Spleen (tissue), 11 donors: ENCODE measurements around the gene KLC3. TPM values are rescaled to one million over a fixed set of nuclear protein-coding genes. Genes with fewer than 3 reads are reported as not detected.

Source experiments
- DNase-seq: peaks from one replicate; pipeline ENCODE4 v3.0.0-alpha.2; 2020
- H3K27ac ChIP-seq, 8 donors: fragments of 200-600 bp; sonication (generic) in 7 of 8; 1 replicate in 4 of 8; 2 replicates in 4 of 8; pipeline versions ENCODE4 v1.5.0 to v1.8.0; 2016 to 2021; ENCODE audit warnings: inconsistent platforms in 4 of 8, mild to moderate bottlenecking in 4 of 8, moderate library complexity in 1 of 8
- H3K27me3 ChIP-seq, 7 donors: fragments of 200-600 bp; sonication (generic) in 6 of 7; replicated peaks in 1 of 7; 1 replicate in 4 of 7; 2 replicates in 3 of 7; pipeline versions ENCODE4 v1.5.0 to v1.8.0; 2016 to 2021; ENCODE audit warnings: inconsistent platforms in 3 of 7, mild to moderate bottlenecking in 1 of 7
- H3K36me3 ChIP-seq, 6 donors: fragments of 200-600 bp; sonication (generic) in 5 of 6; 1 replicate in 4 of 6; 2 replicates in 2 of 6; pipeline versions ENCODE4 v1.5.0 to v1.8.0; 2016 to 2021; ENCODE audit warnings: inconsistent platforms in 2 of 6
- H3K4me1 ChIP-seq, 6 donors: fragments of 200-600 bp; sonication (generic) in 5 of 6; 1 replicate in 3 of 6; 2 replicates in 3 of 6; pipeline versions ENCODE4 v1.5.0 to v1.8.0; 2016 to 2021; ENCODE audit warnings: inconsistent platforms in 3 of 6
- H3K4me3 ChIP-seq, 8 donors: fragments of 200-600 bp; sonication (generic) in 7 of 8; 1 replicate in 4 of 8; 2 replicates in 4 of 8; pipeline versions ENCODE4 v1.5.0 to v1.8.0; 2016 to 2021; ENCODE audit warnings: inconsistent platforms in 4 of 8, mild to moderate bottlenecking in 4 of 8, moderate library complexity in 2 of 8
- H3K9me3 ChIP-seq, 8 donors: fragments of 200-600 bp; sonication (generic) in 7 of 8; 1 replicate in 4 of 8; 2 replicates in 4 of 8; pipeline versions ENCODE4 v1.5.0 to v1.8.0; 2016 to 2021; ENCODE audit warnings: inconsistent platforms in 4 of 8
- POLR2A ChIP-seq, 3 donors: fragments of 450-650 bp; IDR thresholded peaks; one replicate each; pipeline ENCODE4 v1.5.1; 2017; ENCODE audit warnings: antibody characterized with exemption in 3 of 3, mild to moderate bottlenecking in 1 of 3
- POLR2AphosphoS5 ChIP-seq, 3 donors: sonication (generic); formaldehyde crosslinking; IDR thresholded peaks; one replicate each; pipeline ENCODE4 v1.5.1; 2017; ENCODE audit warnings: antibody characterized with exemption in 3 of 3
- WGBS, 5 donors: extraction: QIAGEN DNeasy Blood & Tissue Kit in 3 of 5; methylation state at CpG; one replicate each; pipeline versions ENCODE4 v1.1.5 to v1.1.7; 2013 to 2018; 5-methylcytosine and 5-hydroxymethylcytosine counted together
- intact Hi-C: fragments of 100-400 bp; cut with DNase I; formaldehyde crosslinking; loops from one replicate; pipeline ENCODE4 v1.15.0; 2023; ENCODE audit warnings: low total_unique reads
- polyA plus RNA-seq, 3 donors: library from polyadenylated mRNA; stranded (reverse); fragments of 200-250 nt; gene quantifications; one replicate each; pipeline ENCODE4 v1.2.1, GENCODE V29; 2013
- total RNA-seq, 7 donors: library from RNA; depleted of rRNA in 3 of 7; stranded (reverse); fragments of >200 nt in 3 of 7; fragmentation: NEBNext Ultra II Directional in 4 of 7; extraction: Animal tissue kit (Norgen Biotek cat#: 25700) in 4 of 7; gene quantifications; one replicate each; pipeline versions ENCODE4 v1.1.0 to v1.2.1, GENCODE V29; 2016 to 2021
- TF ChIP-seq, protein P1 (sequence below), 11 experiments: fragments of 200-600 bp in 7 of 11; fragments of 450-650 bp in 4 of 11; sonication (generic) in 4 of 11; IDR thresholded peaks in 8 of 11; conservative IDR thresholded peaks in 3 of 11; 1 replicate in 7 of 11; 2 replicates in 4 of 11; pipeline versions ENCODE4 v1.4.0 to v1.8.0; 2016 to 2021; ENCODE audit warnings: antibody characterized with exemption in 11 of 11, inconsistent platforms in 4 of 11, mild to moderate bottlenecking in 1 of 11
- donor health status: healthy with polysubstance abuse.
- donor health status: DM: no; HTN: no; CAD: no; lungs with moderate emphysema.
- donor health status: DM: no; HTN: no; CAD: no.
- donor health status: Bipolar disorder and iron deficiency.
- donor health status: healthy.
- donor health status: DM: no; HTN: no; CAD: no.
- donor health status: DM: yes; HTN: yes; CAD: no.

KLC3 gene
- total and polyA plus RNA-seq, 10 donors: 0.05 to 0.87 (median 0.08) TPM; not detected in 6

DNA sequence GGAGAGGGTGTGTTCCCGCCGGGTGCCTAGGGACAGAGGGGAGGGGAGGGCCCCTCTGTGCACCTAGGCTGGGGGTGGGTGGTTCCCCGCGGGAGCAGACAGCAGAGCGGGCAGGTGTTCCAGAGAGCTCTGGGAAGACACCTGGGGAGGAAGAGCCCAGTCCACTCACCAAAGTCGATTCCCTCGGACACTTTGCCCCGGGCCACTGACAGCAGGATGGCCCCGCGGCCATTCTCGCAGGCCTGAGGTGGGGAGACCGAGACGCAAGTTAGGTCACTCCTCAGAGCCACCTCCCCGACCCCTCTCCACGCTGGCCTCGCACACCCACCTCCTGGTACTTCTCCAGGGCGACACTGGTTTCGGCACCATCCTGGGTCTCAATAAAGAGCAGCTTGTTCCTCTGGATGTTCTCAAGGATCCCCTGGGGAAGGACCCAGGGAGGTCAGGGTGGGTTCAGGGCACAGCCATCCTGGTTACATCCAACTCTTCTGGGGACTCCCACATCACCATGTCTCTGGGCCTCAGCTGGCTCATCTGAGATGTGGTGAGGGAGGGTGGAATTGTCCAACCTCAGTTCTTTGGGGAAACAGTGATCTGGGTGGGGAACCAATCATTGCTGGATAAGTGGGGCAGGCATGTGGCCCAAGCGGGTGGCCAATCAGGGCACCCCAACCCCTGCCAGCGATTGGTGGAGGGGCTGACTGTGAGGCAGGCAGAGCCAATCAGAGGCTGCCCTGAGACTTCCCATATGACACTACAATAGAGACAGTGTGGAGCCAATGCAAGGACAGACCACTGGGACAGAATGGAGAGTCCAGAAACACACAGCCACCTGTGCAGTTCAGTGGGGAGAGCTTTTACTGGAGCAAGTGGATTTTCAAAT, 12.6 kb downstream of the KLC3 start:
- Histone ChIP-seq H3K36me3 (peaks cover 0 to 82% (median 31%) of the 10 kb centered on the region in 6 donors), H3K27ac (no peak overlapping the region), H3K9me3 (no peaks in the 10 kb centered on the region), H3K4me1 (no peaks in the 10 kb centered on the region), H3K4me3 (no peak overlapping the region), H3K27me3 (peaks cover 0 to under 1% (median 0%) of the 10 kb centered on the region in 7 donors)
- TF ChIP-seq, protein P1, sequence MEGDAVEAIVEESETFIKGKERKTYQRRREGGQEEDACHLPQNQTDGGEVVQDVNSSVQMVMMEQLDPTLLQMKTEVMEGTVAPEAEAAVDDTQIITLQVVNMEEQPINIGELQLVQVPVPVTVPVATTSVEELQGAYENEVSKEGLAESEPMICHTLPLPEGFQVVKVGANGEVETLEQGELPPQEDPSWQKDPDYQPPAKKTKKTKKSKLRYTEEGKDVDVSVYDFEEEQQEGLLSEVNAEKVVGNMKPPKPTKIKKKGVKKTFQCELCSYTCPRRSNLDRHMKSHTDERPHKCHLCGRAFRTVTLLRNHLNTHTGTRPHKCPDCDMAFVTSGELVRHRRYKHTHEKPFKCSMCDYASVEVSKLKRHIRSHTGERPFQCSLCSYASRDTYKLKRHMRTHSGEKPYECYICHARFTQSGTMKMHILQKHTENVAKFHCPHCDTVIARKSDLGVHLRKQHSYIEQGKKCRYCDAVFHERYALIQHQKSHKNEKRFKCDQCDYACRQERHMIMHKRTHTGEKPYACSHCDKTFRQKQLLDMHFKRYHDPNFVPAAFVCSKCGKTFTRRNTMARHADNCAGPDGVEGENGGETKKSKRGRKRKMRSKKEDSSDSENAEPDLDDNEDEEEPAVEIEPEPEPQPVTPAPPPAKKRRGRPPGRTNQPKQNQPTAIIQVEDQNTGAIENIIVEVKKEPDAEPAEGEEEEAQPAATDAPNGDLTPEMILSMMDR (IDR thresholded peaks at IDR 0.05 in 8 of 11, conservative IDR thresholded peaks at IDR 0.05 in 3 of 11): no peak
- TF ChIP-seq POLR2AphosphoS5 (IDR thresholded peaks at IDR 0.05): no peak
- TF ChIP-seq POLR2A (IDR thresholded peaks at IDR 0.05): no peak
- intact Hi-C loops: no loop called here
- DNase-seq: no peak
- 94 to 97% (median 94%) methylated on average over 18 to 20 of the region's 20 CpGs for WGBS, 5 donors

DNA sequence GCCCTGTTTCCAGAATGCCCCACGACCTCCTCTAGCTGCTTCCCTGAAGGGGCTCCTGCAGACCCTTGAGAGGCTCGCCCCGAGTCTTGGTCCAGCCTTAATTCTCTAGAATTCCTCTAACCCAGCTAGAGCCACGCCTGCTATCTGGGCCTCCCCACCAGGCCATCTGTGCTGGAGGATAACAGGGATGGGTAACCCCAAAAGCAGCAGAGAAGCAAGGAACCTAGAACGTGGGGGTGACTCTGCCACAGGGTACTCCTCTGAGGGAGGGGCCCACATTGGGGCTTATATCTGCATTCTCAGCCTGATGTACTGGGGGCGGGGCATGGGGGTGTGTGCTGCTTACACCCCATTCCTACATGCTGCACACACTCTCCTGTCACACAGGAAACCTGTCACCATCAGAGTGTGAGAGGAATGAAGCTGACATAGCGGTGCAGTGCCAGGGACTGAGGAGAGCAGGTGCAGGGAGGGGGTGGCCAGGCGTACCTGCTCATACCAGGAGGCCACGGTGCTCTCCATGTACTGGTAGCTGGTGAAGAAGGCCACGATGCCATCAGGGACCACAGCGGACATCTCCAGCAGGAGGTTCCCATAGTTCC, 13.8 kb downstream of the KLC3 start:
- H3K36me3 ChIP-seq: peaks cover 0 to 94% (median 31%) of the 10 kb centered on the region in 6 donors

DNA sequence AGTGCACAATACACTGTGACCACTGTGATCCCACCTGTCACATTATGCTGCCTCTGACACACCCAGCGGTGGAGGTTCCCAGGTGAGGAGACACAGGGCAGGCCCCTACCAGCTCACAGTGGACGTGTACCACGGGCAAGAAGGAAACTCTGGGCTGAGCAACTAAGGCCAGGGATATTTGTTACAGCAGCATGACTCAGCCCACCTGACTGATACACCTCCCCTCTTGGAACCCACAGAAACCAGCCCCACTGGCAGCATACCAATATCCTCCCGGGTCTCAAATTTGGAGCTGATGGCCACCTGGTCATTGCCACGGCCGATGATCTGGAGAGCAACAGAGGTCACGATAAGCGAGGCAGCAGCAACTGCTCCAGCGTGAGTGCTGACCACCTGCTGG, 14.9 kb downstream of the KLC3 start:
- DNase-seq: no peak
- H3K27me3 ChIP-seq: no peaks in the 10 kb centered on the region
- peaks cover 0 to 100% (median 31%) of the 10 kb centered on the region in 6 donors for H3K36me3 ChIP-seq
- intact Hi-C loops: no loop called here
- TF ChIP-seq, protein P1 (IDR thresholded peaks at IDR 0.05 in 8 of 11, conservative IDR thresholded peaks at IDR 0.05 in 3 of 11): no peak
- no peak for TF ChIP-seq POLR2AphosphoS5 (IDR thresholded peaks at IDR 0.05)
- TF ChIP-seq POLR2A (IDR thresholded peaks at IDR 0.05): no peak
- H3K4me3 ChIP-seq: no peak overlapping the region
- H3K4me1 ChIP-seq: no peaks in the 10 kb centered on the region
- no peak overlapping the region for H3K27ac ChIP-seq
- WGBS, 5 donors: 96 to 97% (median 97%) methylated on average over 7 to 9 of the region's 9 CpGs
- no peaks in the 10 kb centered on the region for H3K9me3 ChIP-seq

More for the DNA sequence above, 13.8 kb downstream of the KLC3 start:
- 89 to 94% (median 93%) methylated on average over 7 to 11 of the region's 11 CpGs for WGBS, 5 donors
- no peaks in the 10 kb centered on the region for H3K27me3 ChIP-seq
- no peak for TF ChIP-seq POLR2AphosphoS5 (IDR thresholded peaks at IDR 0.05)
- TF ChIP-seq, protein P1 (IDR thresholded peaks at IDR 0.05 in 8 of 11, conservative IDR thresholded peaks at IDR 0.05 in 3 of 11): no peak
- no peak for TF ChIP-seq POLR2A (IDR thresholded peaks at IDR 0.05)
- DNase-seq: no peak
- no peak overlapping the region for H3K27ac ChIP-seq
- no peaks in the 10 kb centered on the region for H3K9me3 ChIP-seq
- H3K4me1 ChIP-seq: no peaks in the 10 kb centered on the region
- H3K4me3 ChIP-seq: no peak overlapping the region
- intact Hi-C loops: no loop called here

DNA sequence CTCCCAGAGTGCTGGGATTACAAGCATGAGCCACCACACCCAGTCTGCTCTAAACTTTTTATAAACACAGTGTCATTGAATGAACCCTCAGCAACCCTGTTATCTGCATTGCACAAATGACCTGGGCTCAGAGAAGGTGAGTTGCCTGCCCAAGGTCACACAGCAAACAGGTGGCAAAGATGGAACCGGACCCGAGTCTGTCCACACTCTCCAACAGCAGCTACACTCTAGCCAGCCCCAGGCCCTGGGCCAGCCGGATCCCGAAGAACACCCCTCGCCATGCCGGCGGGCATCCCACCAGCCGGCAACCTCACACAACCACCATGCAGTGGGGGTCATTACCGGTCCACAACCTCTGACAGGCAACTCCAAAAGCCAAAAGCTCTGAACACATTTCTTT, 15.4 kb downstream of the KLC3 start:
- no peak for DNase-seq
- Histone ChIP-seq H3K36me3 (peaks cover 0 to 100% (median 31%) of the 10 kb centered on the region in 6 donors), H3K9me3 (no peaks in the 10 kb centered on the region), H3K27ac (no peak overlapping the region), H3K4me1 (no peaks in the 10 kb centered on the region), H3K27me3 (no peaks in the 10 kb centered on the region), H3K4me3 (no peak overlapping the region)
- TF ChIP-seq, protein P1 (IDR thresholded peaks at IDR 0.05 in 8 of 11, conservative IDR thresholded peaks at IDR 0.05 in 3 of 11): no peak
- no peak for TF ChIP-seq POLR2AphosphoS5 (IDR thresholded peaks at IDR 0.05)
- WGBS, 5 donors: 91 to 99% (median 96%) methylated on average over 4 to 9 of the region's 9 CpGs
- intact Hi-C loops: no loop called here
